WTC11 (cell line): ENCODE results near the gene CDC23. TPM values are rescaled to one million over a fixed set of nuclear protein-coding genes. Genes with fewer than 3 reads are reported as not detected.

Experiments
- ATAC-seq: fragments of 200-7000 bp; cut with Tn5 transposase; 2 replicates; pipeline ENCODE4 v1.10.0; 2021; ENCODE audit warnings: mild to moderate bottlenecking, moderate library complexity
- CTCF ChIA-PET: fragments of 300-600 bp; sonication (Branson Sonifier 250); formaldehyde crosslinking; loops from one replicate; lab custom pipeline; 2021; ENCODE audit warnings: antibody characterized with exemption; lab: Charles Lee
- POLR2A ChIA-PET: fragments of 350-600 bp; sonication (Branson Sonifier 250); formaldehyde crosslinking; loops from one replicate; lab custom pipeline; 2021; ENCODE audit warnings: antibody characterized with exemption; lab: Charles Lee
- DNase-seq: peaks from one replicate; pipeline ENCODE4 v3.0.0; 2021; ENCODE audit warnings: low spot score
- H3K27ac Mint-ChIP-seq: 2 replicates; pipeline ENCODE4 v1.8.0; 2021; ENCODE audit warnings: mixed read lengths
- H3K27me3 Mint-ChIP-seq: 2 replicates; pipeline ENCODE4 v1.8.0; 2021; ENCODE audit warnings: low read depth, mild to moderate bottlenecking, moderate library complexity, mixed read lengths
- H3K36me3 Mint-ChIP-seq: 2 replicates; pipeline ENCODE4 v1.8.0; 2021; ENCODE audit warnings: mixed read lengths
- H3K4me1 Mint-ChIP-seq: 2 replicates; pipeline ENCODE4 v1.8.0; 2022; ENCODE audit warnings: mixed read lengths
- H3K4me3 Mint-ChIP-seq: 2 replicates; pipeline ENCODE4 v1.8.0; 2021; ENCODE audit warnings: mild to moderate bottlenecking, moderate library complexity, mixed read lengths
- H3K9me3 Mint-ChIP-seq: 2 replicates; pipeline ENCODE4 v1.8.0; 2021; ENCODE audit warnings: mixed read lengths
- CDX4 ChIP-seq: fragments of 250-450 bp; sonication (Bioruptor Pico); IDR thresholded peaks from 2 replicates; pipeline ENCODE4 v1.9.0; 2021; ENCODE audit warnings: moderate library complexity, mild to moderate bottlenecking, inconsistent platforms, borderline replicate concordance
- E2F1 ChIP-seq: sonication (generic); formaldehyde crosslinking; IDR thresholded peaks from 2 replicates; pipeline ENCODE4 v1.8.0; 2022; ENCODE audit warnings: mild to moderate bottlenecking, missing genetic modification reagents
- ERG ChIP-seq: fragments of 250-450 bp; sonication (Bioruptor Pico); IDR thresholded peaks from 2 replicates; pipeline ENCODE4 v1.8.0; 2021; ENCODE audit warnings: mild to moderate bottlenecking
- FOXJ3 ChIP-seq: sonication (generic); formaldehyde crosslinking; IDR thresholded peaks from 2 replicates; pipeline ENCODE4 v1.9.0; 2021; ENCODE audit warnings: missing genetic modification reagents, mild to moderate bottlenecking, borderline replicate concordance
- FOXP4 ChIP-seq: sonication (generic); formaldehyde crosslinking; IDR thresholded peaks from 2 replicates; pipeline ENCODE4 v1.8.0; 2022; ENCODE audit warnings: mild to moderate bottlenecking, missing genetic modification reagents
- MLX ChIP-seq: sonication (generic); formaldehyde crosslinking; IDR thresholded peaks from 2 replicates; pipeline ENCODE4 v1.8.1; 2023; ENCODE audit warnings: mild to moderate bottlenecking, missing genetic modification reagents, moderate library complexity
- MXD4 ChIP-seq: fragments of 250-450 bp; sonication (Bioruptor Pico); IDR thresholded peaks from 2 replicates; pipeline ENCODE4 v1.8.0; 2021; ENCODE audit warnings: mild to moderate bottlenecking, moderate library complexity, borderline replicate concordance
- NR2C2 ChIP-seq: sonication (generic); formaldehyde crosslinking; IDR thresholded peaks from 2 replicates; pipeline ENCODE4 v1.8.0; 2022; ENCODE audit warnings: mild to moderate bottlenecking, missing genetic modification reagents
- NR3C1 ChIP-seq: sonication (generic); formaldehyde crosslinking; conservative IDR thresholded peaks from 2 replicates; pipeline ENCODE4 v1.8.1; 2023; ENCODE audit warnings: low read depth, mild to moderate bottlenecking, missing genetic modification reagents
- PRDM15 ChIP-seq: sonication (generic); formaldehyde crosslinking; IDR thresholded peaks from 2 replicates; pipeline ENCODE4 v1.8.0; 2022; ENCODE audit warnings: missing genetic modification reagents
- RORB ChIP-seq: fragments of 250-450 bp; sonication (Bioruptor Pico); IDR thresholded peaks from 2 replicates; pipeline ENCODE4 v1.9.0; 2021; ENCODE audit warnings: mild to moderate bottlenecking
- SMAD3 ChIP-seq: sonication (generic); formaldehyde crosslinking; IDR thresholded peaks from 2 replicates; pipeline ENCODE4 v1.8.0; 2022; ENCODE audit warnings: missing genetic modification reagents, mild to moderate bottlenecking, borderline replicate concordance
- SOX15 ChIP-seq: fragments of 250-450 bp; sonication (Bioruptor Pico); IDR thresholded peaks from 2 replicates; pipeline ENCODE4 v1.9.0; 2021; ENCODE audit warnings: mild to moderate bottlenecking
- TEAD4 ChIP-seq: sonication (generic); formaldehyde crosslinking; IDR thresholded peaks from 2 replicates; pipeline ENCODE4 v1.8.0; 2022; ENCODE audit warnings: mild to moderate bottlenecking, missing genetic modification reagents
- TP53 ChIP-seq: sonication (generic); formaldehyde crosslinking; IDR thresholded peaks from 2 replicates; pipeline ENCODE4 v1.8.1; 2023; ENCODE audit warnings: mild to moderate bottlenecking, missing genetic modification reagents
- USF2 ChIP-seq: sonication (generic); formaldehyde crosslinking; IDR thresholded peaks from 2 replicates; pipeline ENCODE4 v1.8.1; 2023; ENCODE audit warnings: mild to moderate bottlenecking, missing genetic modification reagents, moderate library complexity
- ZNF219 ChIP-seq: sonication (generic); formaldehyde crosslinking; IDR thresholded peaks from 2 replicates; pipeline ENCODE4 v1.8.0; 2023; ENCODE audit warnings: missing genetic modification reagents, mild to moderate bottlenecking, borderline replicate concordance
- ZNF317 ChIP-seq: sonication (generic); formaldehyde crosslinking; IDR thresholded peaks from 2 replicates; pipeline ENCODE4 v1.8.1; 2023; ENCODE audit warnings: low read depth, mild to moderate bottlenecking, moderate library complexity, missing genetic modification reagents, borderline replicate concordance
- ZNF512 ChIP-seq: sonication (generic); formaldehyde crosslinking; IDR thresholded peaks from 2 replicates; pipeline ENCODE4 v1.8.1; 2022; ENCODE audit warnings: missing genetic modification reagents, borderline replicate concordance
- ZNF532 ChIP-seq: fragments of 250-450 bp; sonication (Bioruptor Pico); IDR thresholded peaks from 2 replicates; pipeline ENCODE4 v1.9.0; 2021; ENCODE audit warnings: mild to moderate bottlenecking, borderline replicate concordance
- total RNA-seq: library from RNA; stranded (reverse); gene quantifications from 3 replicates; pipeline ENCODE4 v1.2.3, GENCODE V29; 2021

The CDC23 gene
- total RNA-seq, 1 experiment from 2014 or later, result 43.8 TPM

GRCh38 chr5:138234651-138235050, 21.5 kb upstream of the CDC23 start:
- no peak for DNase-seq
- no peak overlapping the region for H3K27ac Mint-ChIP-seq
- POLR2A ChIA-PET, result no interaction called here
- H3K4me3 Mint-ChIP-seq, result no peak overlapping the region
- CTCF ChIA-PET, result interaction anchor here (1.2 to 1.7 kb wide), 3 partner anchors 118 to 216 kb away, joined by 3 to 4 read pairs (median 3); partner anchors contain the start of gene KDM3B
- TF ChIP-seq MLX (no peak), SOX15 (no peak), ZNF532 (no peak), FOXJ3 (no peak), NR2C2 (CRISPR knock-in tag) (no peak), TEAD4 (CRISPR knock-in tag) (no peak), MXD4 (CRISPR knock-in tag) (no peak), PRDM15 (CRISPR knock-in tag) (no peak), ERG (CRISPR knock-in tag) (no peak), ZNF317 (CRISPR knock-in tag) (no peak), ZNF219 (no peak), RORB (CRISPR knock-in tag) (no peak), NR3C1 (CRISPR knock-in tag) (no peak), ZNF512 (CRISPR knock-in tag) (no peak), E2F1 (CRISPR knock-in tag) (no peak), TP53 (CRISPR knock-in tag) (no peak), USF2 (CRISPR knock-in tag) (no peak), FOXP4 (CRISPR knock-in tag) (no peak), SMAD3 (CRISPR knock-in tag) (no peak), CDX4 (CRISPR knock-in tag) (no peak)
- no peak for ATAC-seq
- H3K36me3 Mint-ChIP-seq, result no peaks in the 10 kb centered on the region
- no peaks in the 10 kb centered on the region for H3K9me3 Mint-ChIP-seq
- 0 out of 2 replicates have a peak, but pooled peaks cover 5% of the 10 kb centered on the region for H3K4me1 Mint-ChIP-seq
- peaks cover 11% of the 10 kb centered on the region for H3K27me3 Mint-ChIP-seq
